Vagina (tissue), 2 donors: ENCODE results near the gene PARD3. TPM values are rescaled to one million over a fixed set of nuclear protein-coding genes. Genes with fewer than 3 reads are reported as not detected.

Experiments used
- DNase-seq, 2 donors: peaks; one replicate each; pipeline ENCODE4 v3.0.0-alpha.2; 2017; ENCODE audit errors: extremely low spot score in 2 of 2
- H3K27ac ChIP-seq: fragments of 200-600 bp; sonication (generic); one replicate; pipeline ENCODE4 v1.5.1; 2019
- H3K27me3 ChIP-seq: fragments of 200-600 bp; sonication (generic); one replicate; pipeline ENCODE4 v1.5.1; 2019
- H3K36me3 ChIP-seq, 2 donors: fragments of 200-600 bp; sonication (generic); one replicate each; pipeline ENCODE4 v1.5.1; 2017 to 2019
- H3K4me1 ChIP-seq: fragments of 200-600 bp; sonication (generic); one replicate; pipeline ENCODE4 v1.5.1; 2019
- H3K4me3 ChIP-seq, 2 donors: fragments of 200-600 bp; sonication (generic); 1 replicate in 1 of 2; 2 replicates in 1 of 2; pipeline ENCODE4 v1.5.1; 2016 to 2019
- H3K9me3 ChIP-seq: fragments of 200-600 bp; sonication (generic); one replicate; pipeline ENCODE4 v1.5.1; 2019
- CTCF ChIP-seq, 3 experiments: fragments of 450-650 bp in 2 of 3; fragments of 200-600 bp in 1 of 3; sonication (generic) in 1 of 3; IDR thresholded peaks; one replicate each; pipeline ENCODE4 v1.5.1; 2017 to 2019; ENCODE audit warnings: antibody characterized with exemption in 3 of 3, mild to moderate bottlenecking in 2 of 3, moderate library complexity in 2 of 3
- POLR2A ChIP-seq, 2 donors: fragments of 450-650 bp; IDR thresholded peaks; one replicate each; pipeline ENCODE4 v1.6.1; 2017; ENCODE audit warnings: antibody characterized with exemption in 2 of 2, mild to moderate bottlenecking in 2 of 2, moderate library complexity in 2 of 2
- POLR2AphosphoS5 ChIP-seq, 2 donors: sonication (generic); formaldehyde crosslinking; IDR thresholded peaks; one replicate each; pipeline ENCODE4 v1.9.0; 2017; ENCODE audit warnings: antibody characterized with exemption in 2 of 2, mild to moderate bottlenecking in 2 of 2, low read depth in 1 of 2; ENCODE audit not compliant: insufficient read depth in 1 of 2
- intact Hi-C: fragments of 100-400 bp; cut with DNase I; formaldehyde crosslinking; loops from one replicate; pipeline ENCODE4 v1.15.1; 2023
- total RNA-seq: library from RNA; depleted of rRNA; stranded (reverse); fragments of >200 nt; gene quantifications from one replicate; pipeline ENCODE4 v1.2.3, GENCODE V29; 2016

Gene PARD3
- total RNA-seq, 1 donor from 2014 or later = 95.5 TPM

- no peaks in the 10 kb centered on the region for H3K36me3 ChIP-seq
- no peak for DNase-seq
- no peaks in the 10 kb centered on the region for H3K27me3 ChIP-seq
- TF ChIP-seq POLR2AphosphoS5 (IDR thresholded peaks at IDR 0.05; ENCODE audit: insufficient read depth in 1 of 2, low read depth in 1 of 2) (no peak), POLR2A (IDR thresholded peaks at IDR 0.05) (no peak), CTCF (IDR thresholded peaks at IDR 0.05) (no peak)
- no peaks in the 10 kb centered on the region for H3K4me1 ChIP-seq
- H3K4me3 ChIP-seq = no peak overlapping the region
- H3K27ac ChIP-seq = no peak overlapping the region
- no peaks in the 10 kb centered on the region for H3K9me3 ChIP-seq
- intact Hi-C loops = no loop called here
Observed at GRCh38 chr10:34558093-34558583, 257.0 kb downstream of the PARD3 start.

DNA sequence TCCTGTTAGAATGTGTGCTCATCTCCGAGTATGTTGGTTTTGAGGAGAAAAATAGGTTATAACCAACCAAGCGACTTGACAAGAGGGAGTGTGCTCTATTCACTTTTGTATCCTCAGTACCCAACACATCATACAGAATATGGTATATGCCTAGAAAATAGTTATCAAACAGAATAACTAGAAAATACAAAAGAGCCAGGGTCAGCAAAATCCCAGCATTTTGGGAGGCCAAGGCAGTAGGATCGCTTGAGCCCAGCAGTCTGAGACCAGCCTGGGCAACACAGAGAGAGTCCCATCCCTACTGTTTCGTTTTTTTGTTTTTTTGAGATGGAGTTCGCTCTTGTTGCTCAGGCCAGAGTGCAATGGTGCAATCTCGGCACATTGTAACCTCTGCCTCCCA, 257.9 kb downstream of the PARD3 start:
- no peak for DNase-seq
- H3K4me3 ChIP-seq = no peak overlapping the region
- H3K27ac ChIP-seq = no peak overlapping the region
- no peaks in the 10 kb centered on the region for H3K9me3 ChIP-seq
- intact Hi-C loops = no loop called here
- no peak for TF ChIP-seq POLR2A (IDR thresholded peaks at IDR 0.05)
- TF ChIP-seq POLR2AphosphoS5 (IDR thresholded peaks at IDR 0.05; ENCODE audit: insufficient read depth in 1 of 2, low read depth in 1 of 2) = no peak
- TF ChIP-seq CTCF (IDR thresholded peaks at IDR 0.05) = no peak
- no peaks in the 10 kb centered on the region for H3K4me1 ChIP-seq
- no peaks in the 10 kb centered on the region for H3K27me3 ChIP-seq
- H3K36me3 ChIP-seq = no peaks in the 10 kb centered on the region

DNA sequence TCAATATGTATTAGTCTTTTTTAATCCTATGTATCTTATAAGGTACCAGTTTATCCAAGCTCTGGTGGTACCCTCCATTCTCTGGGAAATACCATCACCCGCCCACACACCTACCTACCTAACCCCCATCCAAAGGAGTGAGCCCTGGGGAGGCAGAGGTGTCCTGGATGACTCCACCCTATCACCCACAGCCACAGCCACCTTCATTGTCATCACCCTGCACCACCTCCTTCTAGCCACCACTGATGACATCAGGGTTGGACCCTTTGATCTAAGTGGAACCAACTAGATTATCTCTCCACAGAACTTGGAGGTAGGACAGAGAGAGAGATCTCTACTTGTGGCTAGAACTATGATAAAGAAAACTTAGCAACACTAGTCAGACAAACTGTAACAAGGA, 259.4 kb downstream of the PARD3 start:
- Histone ChIP-seq H3K9me3 (no peaks in the 10 kb centered on the region), H3K4me1 (no peaks in the 10 kb centered on the region), H3K4me3 (no peak overlapping the region), H3K36me3 (no peaks in the 10 kb centered on the region), H3K27ac (no peak overlapping the region), H3K27me3 (no peaks in the 10 kb centered on the region)
- intact Hi-C loops = no loop called here
- TF ChIP-seq CTCF (IDR thresholded peaks at IDR 0.05) (no peak), POLR2A (IDR thresholded peaks at IDR 0.05) (no peak), POLR2AphosphoS5 (IDR thresholded peaks at IDR 0.05; ENCODE audit: insufficient read depth in 1 of 2, low read depth in 1 of 2) (no peak)
- DNase-seq = no peak

DNA sequence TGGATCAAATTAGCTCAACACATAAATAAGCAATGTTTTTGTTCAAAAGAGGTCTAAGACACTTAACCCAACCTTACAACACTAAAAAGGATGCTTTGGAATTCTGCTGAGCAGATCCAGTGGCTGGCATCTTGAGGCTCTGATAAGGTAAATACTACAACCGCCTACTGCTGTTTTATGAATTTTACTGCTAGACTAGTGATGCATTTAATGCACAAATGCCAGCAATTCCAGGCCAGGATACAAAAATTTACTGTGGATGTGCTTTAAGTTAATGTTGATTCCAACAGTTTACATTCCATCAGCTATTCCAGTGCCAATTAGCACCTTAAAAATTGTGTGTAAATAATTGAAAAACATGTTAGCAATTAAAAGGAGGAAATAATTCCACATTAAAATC, 261.3 kb downstream of the PARD3 start:
- H3K9me3 ChIP-seq = no peaks in the 10 kb centered on the region
- H3K36me3 ChIP-seq = no peaks in the 10 kb centered on the region
- no peaks in the 10 kb centered on the region for H3K27me3 ChIP-seq
- intact Hi-C loops = no loop called here
- no peak for TF ChIP-seq CTCF (IDR thresholded peaks at IDR 0.05)
- no peak for TF ChIP-seq POLR2A (IDR thresholded peaks at IDR 0.05)
- no peak for TF ChIP-seq POLR2AphosphoS5 (IDR thresholded peaks at IDR 0.05; ENCODE audit: insufficient read depth in 1 of 2, low read depth in 1 of 2)
- H3K27ac ChIP-seq = no peak overlapping the region
- no peak for DNase-seq
- peaks cover 5% of the 10 kb centered on the region for H3K4me1 ChIP-seq
- H3K4me3 ChIP-seq = no peak overlapping the region

- Histone ChIP-seq H3K27ac (no peak overlapping the region), H3K4me1 (peaks cover 23% of the 10 kb centered on the region), H3K36me3 (no peaks in the 10 kb centered on the region), H3K27me3 (no peaks in the 10 kb centered on the region), H3K4me3 (no peak overlapping the region), H3K9me3 (no peaks in the 10 kb centered on the region)
- intact Hi-C loops = no loop called here
- no peak for DNase-seq
- TF ChIP-seq CTCF (IDR thresholded peaks at IDR 0.05) (no peak), POLR2A (IDR thresholded peaks at IDR 0.05) (no peak), POLR2AphosphoS5 (IDR thresholded peaks at IDR 0.05; ENCODE audit: insufficient read depth in 1 of 2, low read depth in 1 of 2) (no peak)
Observed at GRCh38 chr10:34551295-34551694, 263.8 kb downstream of the PARD3 start.
